ENCODE measurements around the gene PTPN7.
"Not testable (repeated sequence)": the region's sequence is repeated elsewhere in the genome, so short reads cannot be mapped to it uniquely, and the experiment has no call there.

GRCh38 chr1:202180751-202181139 is 20.3 kb upstream of the PTPN7 start:
- TF ChIP-seq POLR2AphosphoS5 (IDR thresholded peaks at IDR 0.05; ENCODE audit: low read depth, low read length); POLR2A (IDR thresholded peaks at IDR 0.05; ENCODE audit: low read depth, low read length); TAF1 (IDR thresholded peaks at IDR 0.05; ENCODE audit: borderline replicate concordance, low read depth, low read length): not testable (repeated sequence)

Data from GM12892 (cell line).